ENCODE results near the gene PLA2G1B.

Gene PLA2G1B

GRCh38 chr12:120324841-120325417 lies 2.6 kb downstream of the PLA2G1B start:
- DNase-seq (ENCODE audit: low spot score): no peak

- DNase-seq (ENCODE audit: low spot score): no peak
Measured at GRCh38 chr12:120323772-120324171, 3.8 kb downstream of the PLA2G1B start.

GRCh38 chr12:120321382-120322202 lies 6.0 kb downstream of the PLA2G1B start:
- DNase-seq (ENCODE audit: low spot score): no peak

- DNase-seq (ENCODE audit: low spot score): peak; percentile 99
Measured at GRCh38 chr12:120317224-120318105, 10.1 kb downstream of the PLA2G1B start.

GRCh38 chr12:120316798-120317223 lies 10.8 kb downstream of the PLA2G1B start:
- DNase-seq (ENCODE audit: low spot score): no peak

GRCh38 chr12:120314220-120314619 lies 13.4 kb downstream of the PLA2G1B start:
- no peak for DNase-seq (ENCODE audit: low spot score)

- DNase-seq (ENCODE audit: low spot score): peak; percentile 91
Measured at GRCh38 chr12:120301962-120302815, 25.4 kb downstream of the PLA2G1B start, which contains the start of gene SIRT4. TSS of gene SIRT4 (plus strand) at chr12:120302321. CDS start at chr12:120303562, 1,241 bp downstream.

- DNase-seq (ENCODE audit: low spot score): peak; percentile 77
Measured at GRCh38 chr12:120292661-120293531, 34.7 kb downstream of the PLA2G1B start, which contains the start of gene RNU4-1. TSS of gene RNU4-1 (minus strand) at chr12:120293237.

GRCh38 chr12:120292411-120292660 lies 35.2 kb downstream of the PLA2G1B start:
- no peak for DNase-seq (ENCODE audit: low spot score)

GRCh38 chr12:120290609-120291305 lies 36.8 kb downstream of the PLA2G1B start:
- no peak for DNase-seq (ENCODE audit: low spot score)

- DNase-seq (ENCODE audit: low spot score): no peak
Measured at GRCh38 chr12:120287491-120287890, 40.1 kb downstream of the PLA2G1B start.

- DNase-seq (ENCODE audit: low spot score): no peak
Measured at GRCh38 chr12:120286768-120287490, 40.6 kb downstream of the PLA2G1B start.

- no peak for DNase-seq (ENCODE audit: low spot score)
Measured at GRCh38 chr12:120284381-120284780, 43.2 kb downstream of the PLA2G1B start.

GRCh38 chr12:120283318-120283717 lies 44.3 kb downstream of the PLA2G1B start:
- no peak for DNase-seq (ENCODE audit: low spot score)

- DNase-seq (ENCODE audit: low spot score): no peak
Measured at GRCh38 chr12:120278137-120279069, 49.2 kb downstream of the PLA2G1B start.

- DNase-seq (ENCODE audit: low spot score): no peak
Measured at GRCh38 chr12:120276734-120277133, 50.8 kb downstream of the PLA2G1B start.

Data from CD4-positive, alpha-beta T cell treated with Interleukin-6 at 100 ng/mL for 8 hours (primary cell).